Forelimb muscle (tissue), 1 donor: ENCODE data around the gene ACSL1. TPM values are rescaled to one million over a fixed set of nuclear protein-coding genes. Genes with fewer than 3 reads are reported as not detected.
"Not testable (repeated sequence)": the region's sequence is repeated elsewhere in the genome, so short reads cannot be mapped to it uniquely, and the experiment has no call there.

Experiments used
- DNase-seq: peaks from one replicate; pipeline ENCODE4 v3.0.0-alpha.2; 2013; ENCODE audit warnings: low read depth
- polyA plus RNA-seq: library from polyadenylated mRNA; unstranded; fragments of 120-200 nt; gene quantifications from one replicate; pipeline ENCODE4 v1.2.1, GENCODE V29; 2013; ENCODE audit not compliant: insufficient read length

Gene ACSL1
- polyA plus RNA-seq, 1 donor: 42.9 TPM

DNA sequence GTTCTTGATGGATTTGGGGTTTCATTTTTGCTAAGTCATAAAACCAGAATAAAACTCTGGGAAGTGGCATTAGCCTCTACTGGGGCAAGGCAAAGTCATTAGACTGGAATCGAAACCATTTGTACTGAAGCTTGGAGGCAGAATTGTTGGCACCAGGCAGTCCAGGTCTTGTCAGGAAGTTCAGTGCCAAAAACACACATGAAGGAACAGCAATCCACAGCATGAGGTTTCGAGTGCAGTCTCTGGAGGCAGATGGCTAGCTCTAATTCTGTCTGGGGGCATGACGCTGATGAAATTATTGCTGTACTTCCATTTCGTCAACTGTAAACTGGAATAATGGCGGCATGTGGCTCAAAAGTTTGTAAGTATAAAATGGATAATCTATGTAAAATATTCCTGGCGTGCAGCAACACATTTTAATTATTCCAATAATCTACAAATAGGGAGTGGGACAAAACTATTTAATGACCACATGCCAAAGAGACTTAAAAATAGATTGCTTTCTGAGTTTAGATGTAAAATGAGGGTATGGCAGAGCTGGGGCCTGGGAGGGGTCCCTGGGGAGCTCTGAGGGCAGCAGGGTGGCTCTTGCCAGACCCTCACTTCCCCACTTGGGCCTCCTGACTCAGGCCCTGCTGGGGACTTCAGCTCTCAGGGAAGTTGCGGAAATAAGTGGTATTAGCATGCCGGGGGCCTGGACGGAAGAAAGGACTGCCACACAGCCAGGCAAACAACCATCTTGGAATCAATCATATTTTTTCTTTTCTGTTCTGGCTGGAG is 73.1 kb downstream of the ACSL1 start:
- no peak for DNase-seq

- DNase-seq: no peak
Measured at GRCh38 chr4:184751585-184751956, 74.2 kb downstream of the ACSL1 start.

DNA sequence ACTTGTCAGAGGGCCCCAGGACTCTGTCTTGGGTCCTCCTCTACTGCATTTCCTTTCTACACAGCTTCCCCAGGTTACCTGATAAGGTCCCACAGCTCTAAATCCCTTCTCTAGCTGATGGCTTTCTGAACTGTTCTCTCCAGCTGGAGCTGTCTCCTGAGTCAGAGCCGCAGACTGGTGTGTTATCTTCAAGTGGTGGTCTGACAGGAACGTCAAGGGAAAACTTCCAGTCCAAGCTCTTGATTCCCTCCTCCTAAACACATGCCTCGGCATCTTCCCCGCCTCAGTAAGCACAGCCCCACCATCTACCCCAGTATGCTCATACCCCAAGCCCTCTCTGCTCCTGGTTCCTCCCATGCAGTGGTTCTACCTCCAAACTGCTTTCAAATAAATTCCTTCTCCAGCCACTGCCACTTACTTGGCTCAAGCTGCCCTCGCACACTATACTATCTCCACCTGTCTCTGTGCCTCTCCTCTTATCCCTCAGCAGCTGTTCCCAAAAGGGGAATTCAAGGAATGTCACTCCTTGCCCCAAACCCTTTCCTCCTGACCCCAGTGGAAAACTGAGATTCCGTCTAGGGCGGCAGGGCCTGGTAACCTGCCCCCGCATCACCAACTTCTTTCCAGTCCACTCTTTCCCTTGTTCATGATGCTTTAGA is 74.7 kb downstream of the ACSL1 start:
- no peak for DNase-seq

- no peak for DNase-seq
Measured at GRCh38 chr4:184748251-184748652, 77.5 kb downstream of the ACSL1 start.

GRCh38 chr4:184747034-184747830 is 78.5 kb downstream of the ACSL1 start:
- no peak for DNase-seq

- DNase-seq: no peak
Measured at GRCh38 chr4:184745831-184746795, 79.7 kb downstream of the ACSL1 start.

DNA sequence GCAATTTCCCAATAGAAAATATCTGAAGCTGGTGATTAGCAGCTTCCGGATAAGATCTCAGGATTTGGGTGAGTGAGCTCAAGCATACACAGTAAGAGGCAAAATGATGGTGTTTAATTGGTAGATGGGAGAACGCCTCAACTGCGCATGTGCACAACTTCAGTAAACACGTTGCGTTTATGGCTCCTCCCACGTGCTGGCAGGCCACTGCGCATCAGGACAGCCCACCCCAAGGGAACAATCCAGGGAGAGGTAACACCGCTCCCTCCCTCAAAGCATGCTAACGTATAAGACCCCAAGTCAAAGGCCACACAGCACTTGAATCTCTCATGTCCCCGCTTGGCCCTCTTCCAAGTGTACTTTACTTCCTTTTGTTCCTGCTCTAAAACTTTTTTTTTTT is 81.5 kb downstream of the ACSL1 start:
- no peak for DNase-seq

GRCh38 chr4:184743650-184744049 is 82.1 kb downstream of the ACSL1 start:
- DNase-seq: no peak

GRCh38 chr4:184741651-184742050 is 84.1 kb downstream of the ACSL1 start:
- not testable (repeated sequence) for DNase-seq

GRCh38 chr4:184740980-184741391 is 84.8 kb downstream of the ACSL1 start:
- DNase-seq: no peak

- DNase-seq: not testable (repeated sequence)
Measured at GRCh38 chr4:184739575-184739974, 86.2 kb downstream of the ACSL1 start.

GRCh38 chr4:184734758-184735157 is 91.0 kb downstream of the ACSL1 start:
- DNase-seq: no peak

DNA sequence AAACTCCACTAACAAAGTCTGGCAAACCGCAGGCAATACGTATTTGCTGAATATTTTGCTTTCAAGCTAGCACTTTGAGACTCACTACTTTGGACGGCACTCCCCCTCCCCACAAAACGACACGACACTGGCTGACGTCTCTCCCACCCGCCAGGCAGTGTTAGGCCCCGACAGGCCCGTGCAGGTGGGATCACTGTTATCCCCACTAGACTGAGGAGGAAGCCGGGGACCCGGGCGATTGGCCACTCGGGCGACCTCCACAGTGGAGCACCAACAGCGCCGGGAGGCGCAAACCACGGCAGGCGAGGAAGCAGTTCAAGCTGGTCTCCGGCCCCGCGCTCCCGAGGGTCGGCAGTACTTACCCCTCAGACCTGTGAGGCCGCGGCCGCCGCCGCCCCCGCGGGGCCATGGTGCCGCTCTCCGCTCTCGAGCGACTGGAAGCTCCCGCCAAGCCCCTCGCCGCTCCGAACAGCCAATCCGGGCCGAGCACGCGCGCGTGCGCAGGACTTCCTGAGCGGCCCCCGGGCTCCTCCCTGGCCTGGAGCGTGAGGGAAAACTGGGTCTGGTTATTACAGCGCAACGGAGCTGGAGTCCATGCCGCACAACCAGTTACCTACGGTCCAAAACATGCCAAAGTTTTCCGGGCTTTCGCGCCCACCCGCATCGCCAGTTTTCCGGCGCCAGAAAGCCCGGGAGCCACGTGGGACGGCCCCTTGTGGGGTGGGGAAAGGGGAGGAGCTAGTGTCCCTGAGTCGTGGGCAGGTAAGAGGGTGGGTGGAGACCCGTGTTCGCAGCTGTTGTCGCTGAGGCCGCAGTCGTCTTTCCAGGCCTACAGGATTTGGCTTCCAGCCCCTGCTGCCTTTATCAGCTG is 91.9 kb downstream of the ACSL1 start, which contains the start of gene CENPU:
TSS of gene CENPU (minus strand) at position 443 of the 871 bp plus-strand sequence. CDS start at position 409, 34 bp downstream.
- peak; percentile 94 for DNase-seq

- no peak for DNase-seq
Measured at GRCh38 chr4:184732126-184732525, 93.6 kb downstream of the ACSL1 start.

GRCh38 chr4:184731056-184731455 is 94.7 kb downstream of the ACSL1 start:
- no peak for DNase-seq

DNA sequence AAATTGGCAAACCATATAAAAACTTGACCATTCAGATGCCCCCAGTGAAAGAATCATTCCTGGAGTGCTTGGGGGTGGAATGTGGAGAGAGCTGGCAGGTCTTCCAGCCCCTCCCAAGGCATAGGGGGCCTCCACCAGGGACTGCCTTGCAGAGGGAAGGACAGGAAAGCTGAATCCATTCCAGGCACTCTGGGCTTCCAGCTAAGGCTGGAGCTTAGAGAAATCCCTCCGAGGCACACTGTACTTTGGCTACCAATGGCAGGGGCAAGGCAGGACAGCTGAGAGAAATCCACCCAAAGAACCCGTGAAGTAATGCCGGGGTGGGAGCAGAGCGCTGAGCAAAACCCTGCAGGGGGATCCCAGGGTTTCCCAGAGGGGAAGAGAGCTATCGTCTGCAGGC is 95.8 kb downstream of the ACSL1 start:
- no peak for DNase-seq

DNA sequence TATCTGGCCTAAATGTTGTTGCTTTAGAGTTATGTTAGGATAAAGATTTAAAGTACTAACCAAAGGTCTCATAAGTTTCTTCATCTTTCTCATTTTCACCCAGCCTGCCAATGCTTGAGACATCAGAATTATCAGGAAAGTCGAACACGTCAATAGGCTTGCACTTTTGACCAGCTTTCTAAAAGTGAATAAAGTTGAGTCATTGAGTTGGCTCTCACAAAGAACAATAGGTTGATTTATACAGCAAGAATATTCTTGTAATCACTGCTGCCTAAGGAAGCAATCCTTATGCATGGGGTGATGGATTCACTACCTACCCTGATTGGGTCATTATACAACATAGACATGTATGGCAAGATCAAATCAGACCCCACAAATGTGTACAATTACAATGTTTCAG is 96.9 kb downstream of the ACSL1 start:
- DNase-seq: no peak

- DNase-seq: no peak
Measured at GRCh38 chr4:184727430-184727829, 98.3 kb downstream of the ACSL1 start.

DNA sequence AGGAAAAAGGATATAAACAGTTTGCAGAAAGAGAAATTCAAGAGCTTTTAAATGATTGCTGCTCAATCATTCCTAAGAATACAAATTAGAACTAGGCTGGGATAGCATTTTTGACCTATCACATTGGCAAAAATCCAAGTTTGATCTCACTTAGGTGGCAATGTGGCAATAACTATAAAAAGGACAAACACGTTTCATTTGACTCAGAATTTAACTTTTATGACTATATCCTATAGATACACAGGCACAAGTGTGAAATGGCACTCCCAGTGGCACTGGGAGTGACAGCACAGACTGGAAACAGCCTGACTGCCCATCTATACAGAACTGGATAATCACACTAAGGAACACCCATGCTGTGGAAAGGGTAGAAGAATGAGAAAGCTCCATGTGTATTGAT is 103.0 kb downstream of the ACSL1 start:
- no peak for DNase-seq

DNA sequence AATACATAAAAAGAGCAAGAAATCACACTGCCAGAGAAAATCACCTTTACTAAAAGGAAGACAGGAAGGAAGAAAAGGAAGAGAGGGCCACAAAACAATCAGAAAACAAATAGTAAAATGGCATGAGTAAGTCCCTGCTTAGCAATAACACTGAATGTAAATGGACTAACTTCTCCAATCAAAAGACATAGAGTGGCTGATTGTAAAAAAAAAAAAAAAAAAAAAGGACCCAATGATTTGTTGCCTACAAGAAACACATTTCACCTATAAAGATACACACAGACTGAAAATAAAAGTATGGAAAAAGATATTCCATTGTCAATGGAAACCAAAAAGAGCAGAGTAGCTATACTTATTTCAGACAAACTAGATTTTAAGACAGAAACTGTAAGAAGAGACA is 104.5 kb downstream of the ACSL1 start:
- DNase-seq: no peak
